SK-N-SH (cell line): ENCODE results near the gene UBASH3B. TPM values are rescaled to one million over a fixed set of nuclear protein-coding genes. Genes with fewer than 3 reads are reported as not detected.
A peak's percentile ranks its signal among the peaks of the same experiment; 100 is the strongest.

Experiments used
- CTCF ChIA-PET: fragments of 300-600, 350-600 bp; formaldehyde crosslinking; extraction: SDS; loops from one replicate; lab custom pipeline; 2021; lab: Yijun Ruan, JAX
- POLR2A ChIA-PET: fragments of 350-600 bp; sonication (Branson Sonifier 250); formaldehyde crosslinking; extraction: SDS; loops from one replicate; lab custom pipeline; 2020; ENCODE audit warnings: antibody characterized with exemption, inconsistent platforms; lab: Yijun Ruan, JAX
- DNase-seq: peaks from one replicate; pipeline ENCODE4 v3.0.0; 2012
- H2AFZ ChIP-seq: fragments of 200-600 bp; sonication (generic); 2 replicates; pipeline ENCODE4 v1.8.1; 2016; ENCODE audit warnings: antibody characterized with exemption, mild to moderate bottlenecking, low read depth
- H3F3A ChIP-seq: fragments of 200-600 bp; sonication (generic); replicated peaks from 2 replicates; pipeline ENCODE3; 2016; ENCODE audit warnings: antibody characterized with exemption, mild to moderate bottlenecking; ENCODE audit not compliant: insufficient read depth
- H3K27ac ChIP-seq, 2 experiments: fragments of 200-500 bp in 1 of 2; fragments of 200-600 bp in 1 of 2; sonication (Bioruptor generic) in 1 of 2; sonication (generic), shearing (Covaris generic) in 1 of 2; 2 replicates each; pipeline versions ENCODE4 v1.5.1 to v1.6.1; 2014 to 2016; ENCODE audit warnings: low read depth in 2 of 2, inconsistent platforms in 1 of 2, low read length in 1 of 2, mild to moderate bottlenecking in 1 of 2, mixed read lengths in 1 of 2
- H3K27me3 ChIP-seq: fragments of 200-600 bp; sonication (generic), shearing (Covaris generic); 2 replicates; pipeline ENCODE4 v1.6.1; 2016; ENCODE audit warnings: mixed run types; ENCODE audit not compliant: insufficient read depth
- H3K36me3 ChIP-seq, 2 experiments: fragments of 200-500 bp in 1 of 2; fragments of 200-600 bp in 1 of 2; sonication (Bioruptor generic) in 1 of 2; sonication (generic) in 1 of 2; replicated peaks in 1 of 2; 2 replicates each; pipeline versions ENCODE3 to v1.5.1; 2014 to 2016; ENCODE audit warnings: low read length in 1 of 2, mild to moderate bottlenecking in 1 of 2; ENCODE audit not compliant: insufficient read depth in 2 of 2, control insufficient read depth in 1 of 2
- H3K4me1 ChIP-seq, 2 experiments: fragments of 200-500 bp in 1 of 2; fragments of 200-600 bp in 1 of 2; sonication (Bioruptor generic) in 1 of 2; sonication (generic), shearing (Covaris generic) in 1 of 2; 2 replicates each; pipeline versions ENCODE4 v1.5.1 to v1.6.1; 2014 to 2016; ENCODE audit warnings: low read depth in 1 of 2, low read length in 1 of 2, mixed run types in 1 of 2; ENCODE audit not compliant: insufficient read depth in 2 of 2, control insufficient read depth in 1 of 2
- H3K4me2 ChIP-seq: fragments of 200-600 bp; sonication (generic), shearing (Covaris generic); 2 replicates; pipeline ENCODE4 v1.6.1; 2017; ENCODE audit warnings: mixed run types
- H3K4me3 ChIP-seq, 2 experiments: fragments of 200-500 bp in 1 of 2; fragments of 200-600 bp in 1 of 2; sonication (Bioruptor generic) in 1 of 2; sonication (generic), shearing (Covaris generic) in 1 of 2; 2 replicates each; pipeline versions ENCODE4 v1.5.1 to v1.8.1; 2014 to 2016; ENCODE audit warnings: low read depth in 2 of 2, inconsistent platforms in 1 of 2, low read length in 1 of 2, mild to moderate bottlenecking in 1 of 2, mixed read lengths in 1 of 2, moderate library complexity in 1 of 2
- H3K79me2 ChIP-seq: fragments of 200-600 bp; sonication (generic); 2 replicates; pipeline ENCODE4 v1.8.1; 2017; ENCODE audit warnings: mild to moderate bottlenecking; ENCODE audit not compliant: insufficient read depth
- H3K9ac ChIP-seq: fragments of 200-600 bp; sonication (generic); 2 replicates; pipeline ENCODE4 v1.6.1; 2017; ENCODE audit warnings: mixed run types
- H3K9me2 ChIP-seq: fragments of 200-600 bp; sonication (generic); 2 replicates; pipeline ENCODE4 v1.6.1; 2017; ENCODE audit warnings: mixed run types
- H3K9me3 ChIP-seq: fragments of 200-600 bp; sonication (generic); 2 replicates; pipeline ENCODE4 v1.6.1; 2017; ENCODE audit warnings: mixed run types, mild to moderate bottlenecking, moderate library complexity
- H4K20me1 ChIP-seq: fragments of 200-600 bp; sonication (generic); 2 replicates; pipeline ENCODE4 v1.6.1; 2017; ENCODE audit warnings: mild to moderate bottlenecking, mixed run types; ENCODE audit not compliant: insufficient read depth
- EP300 ChIP-seq, 2 experiments: IDR thresholded peaks; 2 replicates each; pipeline versions ENCODE4 v1.4.0 to v1.6.1; 2012; ENCODE audit warnings: borderline replicate concordance in 1 of 2, low read depth in 1 of 2, low read length in 1 of 2
- EZH2phosphoT487 ChIP-seq: fragments of 200-600 bp; sonication (generic); IDR thresholded peaks from 2 replicates; pipeline ENCODE4 v1.6.1; 2017; ENCODE audit warnings: low read depth, mixed run types, mild to moderate bottlenecking, antibody characterized with exemption, moderate library complexity, borderline replicate concordance
- FOXJ3 ChIP-seq: sonication (generic); formaldehyde crosslinking; IDR thresholded peaks from 2 replicates; pipeline ENCODE4 v1.5.1; 2020; ENCODE audit warnings: mild to moderate bottlenecking, missing genetic modification reagents
- FOXM1 ChIP-seq: IDR thresholded peaks from 2 replicates; pipeline ENCODE4 v1.4.0; 2012; ENCODE audit warnings: low read depth, mild to moderate bottlenecking
- GABPA ChIP-seq: IDR thresholded peaks from 2 replicates; pipeline ENCODE4 v1.4.0; 2012; ENCODE audit warnings: low read depth, mild to moderate bottlenecking
- JUND ChIP-seq: IDR thresholded peaks from 2 replicates; pipeline ENCODE4 v1.4.0; 2012
- MEF2A ChIP-seq: IDR thresholded peaks from 2 replicates; pipeline ENCODE4 v1.4.0; 2012; ENCODE audit warnings: low read depth, borderline replicate concordance
- NRF1 ChIP-seq: IDR thresholded peaks from 2 replicates; pipeline ENCODE4 v1.6.1; 2012; ENCODE audit warnings: low read depth, mild to moderate bottlenecking, low read length
- POLR2AphosphoS5 ChIP-seq: IDR thresholded peaks from 2 replicates; pipeline ENCODE4 v1.6.1; 2012; ENCODE audit warnings: low read depth, low read length
- RCOR1 ChIP-seq: fragments of 150-350 bp; IDR thresholded peaks from 2 replicates; pipeline ENCODE4 v1.6.1; 2017; ENCODE audit warnings: antibody characterized with exemption, low read length
- RFX5 ChIP-seq: IDR thresholded peaks from 2 replicates; pipeline ENCODE4 v1.6.1; 2012; ENCODE audit warnings: mild to moderate bottlenecking, improper control_type of control experiment, low read length
- RXRA ChIP-seq: IDR thresholded peaks from 2 replicates; pipeline ENCODE4 v1.4.0; 2012; ENCODE audit warnings: low read depth, mild to moderate bottlenecking, borderline replicate concordance
- WGBS: methylation state at CpG from one replicate; pipeline ENCODE4 v1.1.6; 2017; ENCODE audit warnings: low lambda C conversion rate; 5-methylcytosine and 5-hydroxymethylcytosine counted together
- polyA plus RNA-seq, 3 experiments: library from polyadenylated mRNA; depleted of rRNA; stranded (reverse); fragments of >200 nt; gene quantifications; 2 replicates each; pipeline ENCODE4 v1.2.3, GENCODE V29; 2012
- TF ChIP-seq, protein P1 (sequence below): IDR thresholded peaks from 2 replicates; pipeline ENCODE4; 2012
- TF ChIP-seq, protein P2 (sequence below): fragments of 150-350 bp; IDR thresholded peaks from 2 replicates; pipeline ENCODE4 v1.6.1; 2017; ENCODE audit warnings: antibody characterized with exemption, low read length, low read depth, borderline replicate concordance
- TF ChIP-seq, protein P3 (sequence below): IDR thresholded peaks from 2 replicates; pipeline ENCODE4 v1.4.0; 2012; ENCODE audit warnings: low read depth
- TF ChIP-seq, protein P4 (sequence below): IDR thresholded peaks from 2 replicates; pipeline ENCODE4 v1.6.1; 2012; ENCODE audit warnings: mild to moderate bottlenecking, low read depth, low read length, moderate library complexity

UBASH3B gene
- polyA plus RNA-seq, 1 of the 3 experiments (the other 2 are of a cell fraction) = 10.4 TPM

DNA sequence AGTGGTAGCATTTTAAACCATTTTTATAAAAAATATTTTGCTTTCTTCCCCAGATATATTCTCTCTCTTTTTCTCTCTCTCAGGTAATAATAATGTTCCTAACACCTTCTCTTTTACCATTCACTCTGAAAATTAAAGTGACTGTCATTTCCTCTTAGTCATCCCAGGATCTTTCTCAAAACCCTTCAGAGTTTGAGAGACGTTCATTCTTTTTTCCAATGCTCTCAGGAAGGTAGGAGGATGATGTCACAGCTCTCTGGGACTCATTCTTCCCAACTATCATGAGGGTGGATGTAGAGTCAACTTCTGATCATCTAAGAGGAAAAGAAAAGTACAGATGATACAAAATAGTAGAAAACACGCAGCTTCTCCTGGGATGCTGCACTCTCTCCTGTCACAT lies 122.6 kb downstream of the UBASH3B start:
- 41% methylated on average over 2 of the region's 2 CpGs for WGBS
- POLR2A ChIA-PET = no interaction called here

DNA sequence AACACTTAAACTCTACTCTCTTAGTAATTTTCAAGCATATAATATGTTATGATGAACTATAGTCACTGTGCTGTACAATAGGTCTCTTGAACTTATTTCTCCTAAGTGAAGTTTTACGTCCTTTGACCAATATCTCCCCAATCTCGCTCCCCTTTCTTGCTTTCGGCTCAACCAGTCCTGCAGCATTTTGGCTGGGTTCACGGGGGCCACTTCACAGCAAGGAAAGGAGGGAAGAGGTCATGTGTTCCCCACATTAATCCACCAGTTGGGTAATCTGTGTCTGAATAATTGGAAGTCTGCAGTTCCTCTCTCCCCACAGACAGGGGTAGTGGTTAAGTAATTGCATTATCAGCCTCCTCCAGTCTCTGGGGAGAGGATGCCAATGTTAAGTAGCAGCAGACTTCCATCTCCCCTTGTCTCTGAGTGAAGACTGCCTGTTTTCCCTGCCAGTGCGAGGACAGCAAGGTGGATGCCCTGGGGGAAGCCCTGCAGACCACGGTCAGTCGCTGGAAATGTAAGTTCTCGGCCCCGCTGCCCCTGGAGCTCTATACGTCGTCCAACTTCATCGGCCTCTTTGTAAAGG lies 123.6 kb downstream of the UBASH3B start:
- TF ChIP-seq, protein P1, sequence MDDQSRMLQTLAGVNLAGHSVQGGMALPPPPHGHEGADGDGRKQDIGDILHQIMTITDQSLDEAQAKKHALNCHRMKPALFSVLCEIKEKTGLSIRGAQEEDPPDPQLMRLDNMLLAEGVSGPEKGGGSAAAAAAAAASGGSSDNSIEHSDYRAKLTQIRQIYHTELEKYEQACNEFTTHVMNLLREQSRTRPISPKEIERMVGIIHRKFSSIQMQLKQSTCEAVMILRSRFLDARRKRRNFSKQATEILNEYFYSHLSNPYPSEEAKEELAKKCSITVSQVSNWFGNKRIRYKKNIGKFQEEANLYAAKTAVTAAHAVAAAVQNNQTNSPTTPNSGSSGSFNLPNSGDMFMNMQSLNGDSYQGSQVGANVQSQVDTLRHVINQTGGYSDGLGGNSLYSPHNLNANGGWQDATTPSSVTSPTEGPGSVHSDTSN = no peak
- no peak for TF ChIP-seq RXRA
- TF ChIP-seq, protein P2, sequence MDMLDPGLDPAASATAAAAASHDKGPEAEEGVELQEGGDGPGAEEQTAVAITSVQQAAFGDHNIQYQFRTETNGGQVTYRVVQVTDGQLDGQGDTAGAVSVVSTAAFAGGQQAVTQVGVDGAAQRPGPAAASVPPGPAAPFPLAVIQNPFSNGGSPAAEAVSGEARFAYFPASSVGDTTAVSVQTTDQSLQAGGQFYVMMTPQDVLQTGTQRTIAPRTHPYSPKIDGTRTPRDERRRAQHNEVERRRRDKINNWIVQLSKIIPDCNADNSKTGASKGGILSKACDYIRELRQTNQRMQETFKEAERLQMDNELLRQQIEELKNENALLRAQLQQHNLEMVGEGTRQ = no peak
- TF ChIP-seq RCOR1 = 0 out of 2 replicates have a peak, but pooled peaks have one; percentile 18
- TF ChIP-seq MEF2A = no peak
- TF ChIP-seq EZH2phosphoT487 = no peak
- TF ChIP-seq, protein P3, sequence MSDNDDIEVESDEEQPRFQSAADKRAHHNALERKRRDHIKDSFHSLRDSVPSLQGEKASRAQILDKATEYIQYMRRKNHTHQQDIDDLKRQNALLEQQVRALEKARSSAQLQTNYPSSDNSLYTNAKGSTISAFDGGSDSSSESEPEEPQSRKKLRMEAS = no peak
- TF ChIP-seq, all 33 proteins: peak for 1
- Histone ChIP-seq H3K9me3 (no peaks in the 10 kb centered on the region), H3K4me3 (no peak overlapping the region), H3K9me2 (no peaks in the 10 kb centered on the region), H3K36me3 (peaks cover 0 to 6% of the 10 kb centered on the region in 2 experiments), H3F3A (peaks cover 28% of the 10 kb centered on the region), H3K9ac (no peak overlapping the region), H3K27me3 (no peaks in the 10 kb centered on the region), H3K4me1 (peaks cover 14 to 19% of the 10 kb centered on the region in 2 experiments; a peak in 3 of 4 replicates), H2AFZ (no peak overlapping the region), H3K79me2 (peaks cover 3% of the 10 kb centered on the region; the same call in 1 of the 2 replicates), H3K27ac (peak overlapping the region in 1 of 2 experiments; percentile 38; a peak in 1 of 4 replicates), H3K4me2 (no peak overlapping the region), H4K20me1 (no peaks in the 10 kb centered on the region)
- ChIA-PET POLR2A (no interaction called here), CTCF (interaction anchor here (1.1 to 7.0 kb wide), 7 partner anchors 11 to 152 kb away, joined by 5 to 99 read pairs (median 17); no protein-coding TSS in a partner anchor)
- peak; percentile 43 for DNase-seq
- WGBS = 86% methylated on average over 12 of the region's 12 CpGs

More for the DNA sequence above, 122.6 kb downstream of the UBASH3B start:
- Histone ChIP-seq H4K20me1 (no peaks in the 10 kb centered on the region), H3K27me3 (no peaks in the 10 kb centered on the region), H3K4me3 (no peak overlapping the region), H3K4me2 (no peak overlapping the region), H3K4me1 (peaks cover 17% of the 10 kb centered on the region in 2 experiments; a peak in 3 of 4 replicates), H2AFZ (no peak overlapping the region), H3K27ac (peak overlapping the region in 1 of 2 experiments; percentile 38; a peak in 1 of 4 replicates), H3K79me2 (peaks cover 5% of the 10 kb centered on the region; the same call in 1 of the 2 replicates), H3K9ac (no peak overlapping the region), H3K9me3 (no peaks in the 10 kb centered on the region), H3K9me2 (no peaks in the 10 kb centered on the region), H3K36me3 (no peaks in the 10 kb centered on the region), H3F3A (peaks cover 26% of the 10 kb centered on the region)
- DNase-seq = no peak
- CTCF ChIA-PET = interaction anchor here (0.6 to 5.5 kb wide), 5 partner anchors 68 to 152 kb away, joined by 3 to 62 read pairs (median 4); no protein-coding TSS in a partner anchor
- no peak for TF ChIP-seq FOXM1
- no peak for TF ChIP-seq MEF2A
- TF ChIP-seq RFX5 = no peak
- no peak for TF ChIP-seq EP300 (IDR thresholded peaks at IDR 0.05; ENCODE audit: borderline replicate concordance in 1 of 2, low read depth in 1 of 2, low read length in 1 of 2)
- TF ChIP-seq, protein P3 = no peak
- TF ChIP-seq POLR2AphosphoS5 = no peak
- TF ChIP-seq JUND = no peak
- TF ChIP-seq NRF1 = no peak
- no peak for TF ChIP-seq GABPA
- TF ChIP-seq FOXJ3 (CRISPR knock-in tag) = no peak
- no peak for TF ChIP-seq EZH2phosphoT487
- TF ChIP-seq, protein P4, sequence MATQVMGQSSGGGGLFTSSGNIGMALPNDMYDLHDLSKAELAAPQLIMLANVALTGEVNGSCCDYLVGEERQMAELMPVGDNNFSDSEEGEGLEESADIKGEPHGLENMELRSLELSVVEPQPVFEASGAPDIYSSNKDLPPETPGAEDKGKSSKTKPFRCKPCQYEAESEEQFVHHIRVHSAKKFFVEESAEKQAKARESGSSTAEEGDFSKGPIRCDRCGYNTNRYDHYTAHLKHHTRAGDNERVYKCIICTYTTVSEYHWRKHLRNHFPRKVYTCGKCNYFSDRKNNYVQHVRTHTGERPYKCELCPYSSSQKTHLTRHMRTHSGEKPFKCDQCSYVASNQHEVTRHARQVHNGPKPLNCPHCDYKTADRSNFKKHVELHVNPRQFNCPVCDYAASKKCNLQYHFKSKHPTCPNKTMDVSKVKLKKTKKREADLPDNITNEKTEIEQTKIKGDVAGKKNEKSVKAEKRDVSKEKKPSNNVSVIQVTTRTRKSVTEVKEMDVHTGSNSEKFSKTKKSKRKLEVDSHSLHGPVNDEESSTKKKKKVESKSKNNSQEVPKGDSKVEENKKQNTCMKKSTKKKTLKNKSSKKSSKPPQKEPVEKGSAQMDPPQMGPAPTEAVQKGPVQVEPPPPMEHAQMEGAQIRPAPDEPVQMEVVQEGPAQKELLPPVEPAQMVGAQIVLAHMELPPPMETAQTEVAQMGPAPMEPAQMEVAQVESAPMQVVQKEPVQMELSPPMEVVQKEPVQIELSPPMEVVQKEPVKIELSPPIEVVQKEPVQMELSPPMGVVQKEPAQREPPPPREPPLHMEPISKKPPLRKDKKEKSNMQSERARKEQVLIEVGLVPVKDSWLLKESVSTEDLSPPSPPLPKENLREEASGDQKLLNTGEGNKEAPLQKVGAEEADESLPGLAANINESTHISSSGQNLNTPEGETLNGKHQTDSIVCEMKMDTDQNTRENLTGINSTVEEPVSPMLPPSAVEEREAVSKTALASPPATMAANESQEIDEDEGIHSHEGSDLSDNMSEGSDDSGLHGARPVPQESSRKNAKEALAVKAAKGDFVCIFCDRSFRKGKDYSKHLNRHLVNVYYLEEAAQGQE = no peak
